Fibroblast of skin of right biceps (primary cell): ENCODE data around the gene TRPV4.

ENCODE experiments used
- DNase-seq: peaks from one replicate; pipeline ENCODE4 v3.0.0-alpha.2; 2013

The TRPV4 gene

DNA sequence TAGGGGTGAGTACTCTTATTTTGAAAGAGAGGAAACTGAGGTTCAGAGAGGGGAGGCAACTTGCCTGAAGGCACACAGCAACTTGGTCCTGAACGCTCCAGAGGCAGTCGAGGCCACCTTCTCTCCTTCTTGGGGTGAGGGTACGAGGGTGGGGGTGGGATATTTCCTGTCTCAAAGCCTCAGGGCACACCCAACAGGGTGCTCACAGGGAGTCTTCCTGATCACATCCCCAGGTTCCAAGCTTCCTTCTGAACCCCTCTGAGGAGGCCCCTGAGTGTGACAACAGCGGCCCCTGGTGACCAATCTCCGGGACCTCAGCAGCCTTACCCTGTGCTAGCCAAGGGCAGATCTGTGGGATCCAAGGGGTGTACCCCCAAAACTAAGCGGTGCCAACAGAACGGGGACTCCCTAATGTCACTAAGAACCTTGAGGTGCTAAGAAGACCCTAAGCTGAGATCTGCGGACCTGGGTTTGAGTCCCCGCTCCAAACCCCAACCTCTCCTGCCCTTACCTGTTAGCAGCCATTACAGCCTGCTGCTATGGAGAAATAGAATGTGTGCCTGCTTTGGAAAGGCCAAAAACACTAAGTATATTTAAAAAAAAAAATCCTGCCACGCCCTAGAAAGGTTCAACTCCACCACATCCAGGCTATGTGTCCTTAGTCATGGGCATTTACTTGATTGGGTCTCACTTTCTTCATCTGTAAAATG lies 57.9 kb downstream of the TRPV4 start:
- DNase-seq = peak; percentile 55

DNA sequence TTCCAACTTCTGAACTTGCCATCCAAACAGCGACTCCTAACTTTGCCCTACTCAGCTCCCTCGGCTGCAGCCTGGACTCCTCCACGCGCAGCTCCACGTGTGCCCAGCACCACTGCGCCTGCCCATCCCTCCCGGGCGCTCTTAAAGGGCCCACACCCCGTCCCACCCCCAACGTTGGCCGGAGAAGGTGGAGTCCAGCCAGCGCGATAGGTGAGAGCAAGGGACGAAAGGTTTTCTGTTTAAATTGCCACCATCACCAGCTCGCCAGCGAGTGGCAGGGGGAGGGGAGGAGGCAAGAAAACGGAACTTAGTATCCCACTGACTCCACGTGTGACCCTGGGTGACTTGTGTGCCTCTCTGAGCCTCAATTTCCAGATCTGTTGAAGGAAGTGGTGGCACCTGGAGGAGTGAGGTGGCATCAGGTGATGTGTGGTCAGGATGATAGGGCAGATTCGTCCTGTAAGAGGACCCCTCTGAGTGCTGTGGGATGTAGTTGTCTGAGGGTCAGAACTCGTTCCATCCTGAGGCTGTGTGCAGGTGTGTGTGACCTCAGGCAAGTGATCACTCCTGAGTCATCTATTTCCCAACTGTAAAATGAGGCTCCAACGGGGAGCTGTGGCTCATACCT lies 59.7 kb downstream of the TRPV4 start:
- no peak for DNase-seq

DNA sequence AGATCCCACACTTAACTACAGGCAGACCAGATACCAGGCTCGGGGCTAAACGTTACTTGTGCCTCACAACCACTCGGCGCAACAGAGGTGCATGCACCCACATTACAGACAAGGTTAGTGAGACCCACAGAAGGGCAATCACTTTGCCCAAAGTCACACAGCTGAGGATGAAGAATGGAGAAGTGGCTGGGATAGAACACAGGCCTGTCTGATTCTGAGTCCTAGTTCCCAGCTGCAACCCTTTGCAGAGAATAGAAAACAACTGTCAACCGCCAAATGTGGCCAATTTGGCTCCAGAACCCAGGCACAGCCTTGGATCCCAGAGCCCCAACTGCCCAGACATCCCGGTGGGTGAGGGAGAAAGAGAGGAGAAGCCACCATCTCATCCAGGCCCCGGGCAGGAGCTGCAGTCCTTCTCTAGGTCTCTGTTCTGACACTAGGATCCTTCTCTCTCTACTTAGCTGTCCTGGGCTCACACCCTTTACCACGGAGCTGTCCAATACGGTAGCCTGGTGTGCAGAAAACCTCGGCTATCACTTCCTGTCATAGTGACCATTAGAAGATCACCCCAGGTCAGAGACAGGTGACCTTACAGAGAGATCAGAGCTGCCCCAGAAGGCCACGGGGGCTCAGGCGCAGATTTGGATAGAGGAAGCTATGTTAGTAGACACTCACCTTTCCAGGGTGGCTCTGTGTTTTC lies 60.4 kb downstream of the TRPV4 start:
- no peak for DNase-seq

DNA sequence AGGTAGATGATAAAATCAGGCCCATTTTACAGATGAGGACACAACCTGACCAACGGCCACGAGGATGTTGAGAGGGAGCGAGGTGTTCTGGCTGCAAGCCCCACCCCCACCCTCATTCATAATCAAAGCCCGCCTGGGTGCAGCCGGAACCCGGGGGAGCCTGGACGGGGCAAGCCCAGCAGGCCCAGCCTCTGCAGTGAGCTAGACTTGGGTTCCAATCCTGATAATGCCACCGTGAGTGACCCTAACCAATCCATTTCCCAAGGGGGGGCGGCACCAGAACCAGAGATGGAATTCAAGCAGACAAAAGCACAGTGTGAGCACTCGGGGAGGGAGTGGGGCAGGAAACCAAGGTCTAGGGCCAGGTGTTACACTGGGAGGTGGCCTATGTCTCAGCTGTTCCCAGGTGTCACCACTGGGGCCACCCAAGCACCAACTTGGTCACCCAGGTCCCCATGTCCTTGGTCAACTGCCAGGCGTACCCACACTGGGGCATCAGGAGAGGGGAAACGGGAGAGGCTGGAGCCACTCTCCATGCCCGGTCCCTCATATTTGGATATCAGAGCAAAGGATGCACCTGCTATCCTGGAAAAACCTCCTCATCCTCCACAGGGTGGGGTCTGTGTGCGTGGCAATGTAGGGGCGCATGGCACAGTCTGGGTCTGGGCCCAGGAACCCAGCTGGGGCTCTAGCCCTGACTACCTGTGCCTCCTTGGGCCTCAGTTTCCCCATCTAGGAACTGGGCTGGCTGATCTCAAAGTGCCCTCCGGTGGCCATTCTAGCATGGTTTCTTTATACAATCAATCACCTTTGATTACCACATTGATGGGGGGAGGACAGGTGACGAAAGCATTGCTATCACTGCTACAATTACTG lies 61.2 kb downstream of the TRPV4 start:
- no peak for DNase-seq

DNA sequence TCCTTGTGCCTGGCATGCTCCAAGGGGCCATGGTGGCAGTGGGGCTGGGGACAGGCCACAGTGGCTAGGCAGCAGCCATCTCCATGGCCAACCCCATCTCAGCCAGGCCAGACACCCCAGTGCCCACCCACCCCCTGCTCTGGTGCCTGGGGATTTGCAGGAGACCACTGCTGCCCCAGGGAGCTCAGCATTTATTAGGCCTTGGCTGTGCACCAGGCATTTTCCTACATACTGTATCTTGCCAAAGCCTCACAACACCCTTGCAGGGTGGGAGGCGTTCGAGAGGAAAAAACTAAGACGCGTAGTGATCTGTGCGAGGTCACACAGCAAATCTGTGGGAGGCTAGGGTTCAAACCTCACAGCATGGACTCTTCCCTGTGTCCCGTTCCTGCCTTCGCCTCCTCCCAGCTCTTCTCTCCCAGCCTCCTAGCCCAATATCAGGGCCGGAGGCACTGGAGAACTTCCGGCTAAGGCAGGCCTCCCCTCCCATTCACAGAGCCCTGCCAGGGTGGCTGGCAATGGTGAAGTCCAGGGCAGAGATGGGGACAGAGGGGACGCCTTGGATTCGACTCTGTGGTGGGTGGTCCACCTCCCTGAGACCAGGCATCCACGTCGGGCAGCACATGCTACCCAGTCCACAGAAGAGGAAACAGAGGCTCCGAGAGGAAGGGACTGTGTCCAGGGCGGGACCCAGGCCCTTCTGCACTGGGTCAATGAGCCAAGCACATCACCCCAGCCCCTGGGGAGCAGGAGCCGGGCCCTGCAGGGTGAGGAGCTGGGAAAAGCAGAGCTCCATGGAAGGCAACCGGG lies 62.1 kb downstream of the TRPV4 start:
- no peak for DNase-seq

DNA sequence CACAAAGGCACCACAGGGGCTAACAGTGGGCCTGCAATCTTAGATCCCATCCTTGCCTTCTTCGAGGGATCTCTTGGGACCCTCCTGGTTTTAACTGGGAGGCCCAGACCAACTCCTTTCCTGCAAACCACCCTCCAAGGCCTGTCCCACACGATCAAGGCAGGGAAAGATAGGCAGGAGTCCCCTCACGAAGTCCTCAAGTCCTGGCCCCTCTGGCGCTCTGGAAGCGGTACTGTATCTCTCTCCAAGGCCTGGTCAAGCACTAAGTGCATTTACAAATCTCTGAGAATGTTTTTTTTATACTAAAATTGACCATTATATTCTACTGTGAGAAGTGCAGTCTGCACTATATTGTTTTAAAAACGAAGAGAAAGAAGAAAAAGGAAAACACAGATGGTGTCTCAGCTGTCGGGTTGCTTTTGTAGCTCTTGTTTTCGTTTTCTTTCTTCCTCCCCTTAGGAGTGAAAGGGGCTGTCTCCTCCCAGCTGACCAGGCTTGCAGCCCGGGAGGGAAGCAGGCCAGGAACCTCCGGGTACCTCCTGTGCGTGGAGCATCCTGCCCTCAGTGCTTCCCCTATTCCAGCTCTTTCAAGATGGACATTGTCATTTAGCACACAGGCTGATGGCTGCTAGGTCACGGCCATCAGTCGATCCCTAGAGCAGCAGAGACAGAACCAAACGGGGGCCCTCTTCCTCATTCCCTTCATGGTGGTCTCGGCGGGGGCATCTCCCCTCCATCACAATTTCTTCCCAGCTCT lies 62.9 kb downstream of the TRPV4 start:
- DNase-seq = no peak

DNA sequence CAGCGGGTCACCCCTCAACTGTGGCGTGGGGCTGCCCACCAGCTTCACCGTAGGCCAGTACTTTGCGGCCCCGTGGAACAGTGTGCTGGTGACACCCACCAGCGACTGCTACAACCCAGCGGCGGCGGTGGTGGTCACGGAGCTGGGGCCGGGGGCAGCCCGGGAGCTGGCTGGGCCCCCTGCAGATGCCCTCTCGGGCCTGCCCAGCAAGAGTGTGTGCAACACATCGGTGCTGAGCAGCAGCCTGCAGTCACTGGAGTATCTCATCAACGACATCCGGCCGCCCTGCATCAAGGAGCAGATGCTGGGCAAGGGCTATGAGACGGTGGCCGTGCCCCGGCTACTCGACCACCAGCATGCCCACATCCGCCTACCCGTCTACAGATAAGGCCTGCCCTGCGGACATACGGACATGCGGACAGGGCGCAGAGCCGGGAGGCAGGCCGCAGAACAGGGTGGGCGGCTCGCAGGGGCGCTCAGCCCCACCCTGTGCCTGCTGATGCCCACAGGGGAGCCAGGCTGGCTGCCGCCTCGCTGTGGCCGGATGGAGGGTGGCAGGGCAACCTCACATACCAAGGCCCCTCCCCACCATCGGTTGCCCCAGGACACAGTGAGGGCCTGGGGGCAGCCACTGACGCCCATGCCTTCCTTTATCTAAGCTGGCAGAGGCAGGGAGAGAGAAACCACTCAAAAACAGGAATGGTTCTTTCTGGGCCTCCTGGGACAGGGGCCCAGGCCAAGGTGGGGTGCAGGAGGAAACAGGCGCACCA lies 64.1 kb downstream of the TRPV4 start:
- DNase-seq = no peak

DNA sequence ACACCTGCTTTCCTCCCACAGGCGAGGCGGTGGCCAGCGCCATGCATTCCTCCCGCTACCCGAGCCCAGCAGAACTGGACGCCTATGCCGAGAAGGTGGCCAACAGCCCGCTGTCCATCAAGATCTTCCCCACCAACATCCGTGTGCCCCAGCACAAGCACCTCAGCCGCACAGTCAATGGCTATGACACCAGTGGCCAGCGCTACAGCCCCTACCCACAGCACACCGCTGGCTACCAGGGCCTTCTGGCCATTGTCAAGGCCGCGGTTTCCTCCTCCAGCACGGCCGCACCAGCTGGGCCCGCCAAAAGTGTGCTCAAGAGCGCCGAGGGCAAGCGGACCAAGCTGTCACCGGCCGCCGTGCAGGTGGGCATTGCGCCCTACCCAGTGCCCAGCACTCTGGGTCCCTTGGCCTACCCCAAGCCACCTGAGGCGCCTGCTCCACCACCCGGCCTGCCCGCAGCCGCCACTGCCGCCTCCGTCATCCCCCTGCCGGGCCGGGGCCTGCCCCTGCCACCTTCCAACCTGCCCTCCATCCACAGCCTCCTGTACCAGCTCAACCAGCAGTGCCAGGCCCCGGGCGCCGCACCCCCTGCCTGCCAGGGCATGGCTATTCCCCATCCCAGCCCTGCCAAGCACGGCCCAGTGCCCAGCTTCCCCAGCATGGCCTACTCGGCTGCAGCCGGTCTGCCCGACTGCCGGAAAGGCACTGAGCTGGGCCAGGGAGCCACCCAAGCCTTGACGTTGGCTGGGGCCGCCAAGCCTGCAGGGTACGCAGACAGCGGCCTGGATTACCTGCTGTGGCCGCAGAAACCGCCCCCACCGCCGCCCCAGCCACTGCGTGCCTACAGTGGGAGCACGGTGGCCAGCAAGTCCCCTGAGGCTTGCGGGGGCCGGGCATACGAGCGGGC lies 65.0 kb downstream of the TRPV4 start:
- DNase-seq = no peak

DNA sequence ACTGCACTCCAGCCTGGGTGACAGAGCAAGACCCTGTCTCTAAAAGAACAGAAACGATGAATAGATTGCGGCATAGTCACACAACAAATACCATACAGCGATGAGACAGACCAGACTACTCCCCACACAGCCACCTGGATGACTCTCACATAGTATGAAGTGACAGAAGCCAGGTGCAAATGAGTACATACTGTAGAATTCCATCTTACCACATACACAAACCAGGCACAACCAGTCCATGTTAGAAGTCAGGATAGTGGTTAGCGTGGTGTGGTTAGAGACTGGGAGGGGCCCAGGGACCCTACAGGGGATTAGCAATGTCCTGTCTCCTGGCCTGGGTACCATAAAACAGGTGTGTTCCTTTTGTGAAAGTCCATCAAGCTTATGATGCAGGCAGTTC lies 65.7 kb downstream of the TRPV4 start:
- no peak for DNase-seq

DNA sequence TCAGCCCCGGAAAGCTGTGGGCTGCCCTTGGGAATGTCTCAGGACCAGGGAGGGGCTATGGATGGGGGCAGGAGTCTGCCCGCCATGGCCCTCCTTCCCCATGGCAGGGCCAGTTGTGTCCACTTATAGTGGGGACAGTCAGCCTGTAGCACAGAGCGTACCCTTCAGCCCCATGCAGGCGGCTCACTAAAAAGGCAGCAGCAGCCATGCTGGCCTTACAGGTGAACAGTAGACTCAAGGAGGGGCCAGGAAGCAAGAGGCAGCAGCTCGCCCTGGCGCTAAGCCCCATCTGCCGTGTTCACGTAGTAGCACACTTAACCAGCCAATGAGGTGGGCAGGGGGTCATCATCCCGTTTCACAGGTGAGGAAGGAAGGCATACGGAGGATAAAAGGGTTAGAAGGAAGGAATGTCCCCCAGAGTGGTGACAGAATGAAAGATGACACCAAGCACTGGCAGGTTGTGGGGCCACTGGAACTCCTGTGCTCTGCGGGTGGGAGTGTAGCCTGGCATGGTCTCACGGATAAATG lies 66.9 kb downstream of the TRPV4 start:
- DNase-seq = no peak

DNA sequence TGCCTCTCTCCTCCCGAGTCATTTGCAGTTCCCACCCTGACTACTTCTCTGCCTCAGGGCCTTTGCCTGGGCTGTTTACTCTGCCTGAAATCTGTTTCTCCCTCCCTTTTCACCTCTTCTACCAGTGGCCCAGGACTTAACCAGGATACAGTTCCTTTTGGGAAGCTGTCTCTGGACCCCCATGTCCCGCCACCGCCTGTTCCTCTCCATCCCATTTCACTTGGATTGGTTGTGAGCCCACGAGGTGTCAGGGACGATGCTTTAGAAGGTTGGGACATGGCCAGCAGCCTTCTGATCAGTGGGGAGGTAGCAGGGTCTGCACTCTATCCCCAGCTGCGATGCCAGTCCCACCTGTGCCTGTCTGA lies 67.8 kb downstream of the TRPV4 start:
- DNase-seq = no peak

DNA sequence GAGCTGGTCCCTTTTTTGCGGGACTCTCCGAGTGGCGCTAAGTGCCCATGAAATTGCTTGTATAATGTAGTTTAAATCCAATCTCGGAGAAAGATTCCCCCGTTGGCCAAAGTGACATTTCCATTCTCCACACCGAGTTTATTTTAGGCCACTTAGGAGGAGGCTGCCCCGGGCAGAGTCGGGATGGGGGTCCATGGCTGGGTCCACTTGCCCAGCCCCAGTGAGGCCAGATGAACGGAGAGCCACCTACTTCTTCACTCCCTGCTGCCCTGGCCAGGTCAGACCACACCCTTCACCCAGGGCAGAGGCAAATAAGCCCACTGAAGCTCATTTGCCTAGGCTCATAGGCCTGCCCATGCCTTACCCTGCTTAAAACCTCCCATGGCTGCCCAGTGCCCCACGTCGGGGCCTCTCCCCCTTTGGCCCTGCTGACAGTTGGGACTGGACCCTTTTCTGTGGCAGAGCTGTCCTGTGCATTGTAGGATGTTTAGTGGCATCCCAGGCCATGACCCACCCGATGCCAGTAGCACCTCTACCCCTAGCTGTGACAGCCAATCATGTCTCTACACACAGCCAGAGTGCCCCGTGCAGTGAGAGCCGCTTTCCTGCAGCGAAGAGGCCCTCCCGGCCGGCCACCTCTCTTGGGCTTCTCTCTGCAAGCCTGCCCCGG lies 68.3 kb downstream of the TRPV4 start:
- no peak for DNase-seq

DNA sequence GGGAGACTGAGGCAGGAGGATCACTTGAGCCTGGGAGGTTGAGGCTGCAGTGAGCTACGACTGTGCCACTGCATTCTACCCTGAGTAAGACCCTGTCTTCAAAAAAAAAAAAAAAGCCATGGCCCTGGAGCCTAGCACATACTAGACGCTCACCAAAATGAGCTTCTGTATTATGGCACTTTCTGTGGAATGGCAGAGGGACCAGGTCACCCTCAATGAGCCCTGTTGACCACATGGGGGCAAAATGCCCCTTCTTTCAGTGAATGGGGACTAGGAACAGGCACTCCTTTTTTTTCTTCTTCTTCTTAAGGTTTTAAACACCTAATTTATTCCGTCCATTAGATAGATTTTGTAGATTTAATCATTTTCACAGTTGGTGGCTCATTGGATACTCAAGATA lies 69.1 kb downstream of the TRPV4 start:
- DNase-seq = no peak

DNA sequence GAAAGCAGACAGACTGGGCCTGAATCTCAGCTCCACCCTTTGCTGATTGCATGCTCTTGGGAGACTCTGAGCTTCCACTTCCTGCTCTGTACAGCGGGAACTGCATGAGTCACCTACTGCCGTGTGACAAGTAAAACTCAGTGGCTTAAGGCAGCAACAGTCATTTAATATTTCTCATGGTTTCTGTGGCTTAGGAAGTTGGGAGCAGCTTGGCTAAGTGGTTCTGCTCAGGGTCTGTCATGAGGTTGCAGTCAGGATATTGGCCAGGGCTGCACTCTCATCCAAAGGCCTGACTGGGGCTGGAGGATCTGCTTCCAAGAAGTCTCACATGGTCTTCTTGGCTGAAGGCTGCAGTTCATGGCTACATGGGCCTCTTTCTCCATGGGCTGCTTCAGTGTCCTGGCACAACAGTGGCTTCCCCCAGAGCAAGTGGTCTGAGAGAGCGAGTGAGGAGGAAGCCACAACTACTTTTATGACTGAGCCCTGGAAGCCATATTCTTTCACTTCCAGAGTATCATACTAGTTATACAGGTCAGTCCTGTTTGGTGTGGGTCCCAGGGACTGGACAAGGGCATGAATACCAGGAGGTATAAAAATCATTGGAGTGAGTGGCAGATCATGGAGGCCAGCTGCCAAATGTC lies 69.9 kb downstream of the TRPV4 start:
- DNase-seq = peak; percentile 68

DNA sequence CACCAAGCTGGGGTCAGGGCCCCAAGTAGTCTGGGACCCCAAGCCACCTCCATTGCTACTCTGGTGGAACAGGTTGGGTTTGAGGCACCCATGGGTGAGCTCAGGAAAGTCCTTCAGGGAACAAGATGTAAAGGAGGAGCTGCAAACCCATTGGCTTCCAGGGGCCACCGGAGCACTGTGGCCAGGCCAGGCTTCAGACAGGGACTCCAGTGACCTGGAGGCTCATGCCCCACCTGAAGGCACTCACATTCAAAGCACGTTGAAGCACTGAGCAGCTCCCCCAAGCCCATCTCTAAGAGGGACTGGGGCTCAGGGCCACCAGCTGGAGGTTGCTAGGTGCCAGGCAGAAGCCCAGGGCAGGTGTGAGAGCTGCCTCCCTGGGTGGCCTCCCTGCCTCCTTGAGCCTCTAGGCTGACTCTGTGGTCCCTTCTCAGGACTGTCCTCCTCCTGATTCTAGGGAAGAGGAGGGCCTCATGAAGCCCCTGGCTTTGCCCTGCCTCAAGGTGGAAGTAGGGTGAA lies 70.5 kb downstream of the TRPV4 start:
- DNase-seq = no peak

DNA sequence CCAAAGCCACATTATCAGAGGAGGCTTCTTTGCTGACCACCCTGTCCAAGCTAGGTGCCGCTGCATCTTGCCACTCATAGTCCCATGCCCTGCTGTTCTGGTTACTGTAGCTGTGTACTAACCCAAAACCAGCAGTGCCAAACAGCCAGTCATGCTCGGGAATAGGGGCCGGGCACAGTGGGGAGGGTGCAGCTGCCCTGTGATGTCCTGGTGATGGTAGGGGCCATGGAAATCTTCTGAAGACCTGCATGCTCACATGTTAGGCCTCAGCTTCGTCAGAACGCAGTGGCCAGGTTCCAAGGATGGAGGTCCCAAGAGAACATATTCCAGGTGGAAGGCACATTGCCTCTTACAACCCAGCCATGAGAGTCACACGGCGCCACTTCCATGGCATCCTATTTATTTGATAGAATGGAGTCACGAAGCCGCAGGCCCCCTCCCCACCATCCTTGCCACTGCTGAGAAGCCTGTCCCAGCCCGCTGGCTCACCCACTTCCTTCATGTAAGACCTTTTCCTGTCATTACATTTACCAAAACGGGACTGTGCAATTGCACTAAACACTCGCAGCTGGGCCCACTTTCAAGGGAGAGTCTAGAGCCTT lies 71.0 kb downstream of the TRPV4 start:
- DNase-seq = no peak
